Fibroblast of upper back skin (primary cell): ENCODE data around the gene ABCA4.
"Not testable (repeated sequence)": the region's sequence is repeated elsewhere in the genome, so short reads cannot be mapped to it uniquely, and the experiment has no call there.

Source experiments
- DNase-seq: peaks from one replicate; pipeline ENCODE4 v3.0.0-alpha.2; 2013

Gene ABCA4

DNA sequence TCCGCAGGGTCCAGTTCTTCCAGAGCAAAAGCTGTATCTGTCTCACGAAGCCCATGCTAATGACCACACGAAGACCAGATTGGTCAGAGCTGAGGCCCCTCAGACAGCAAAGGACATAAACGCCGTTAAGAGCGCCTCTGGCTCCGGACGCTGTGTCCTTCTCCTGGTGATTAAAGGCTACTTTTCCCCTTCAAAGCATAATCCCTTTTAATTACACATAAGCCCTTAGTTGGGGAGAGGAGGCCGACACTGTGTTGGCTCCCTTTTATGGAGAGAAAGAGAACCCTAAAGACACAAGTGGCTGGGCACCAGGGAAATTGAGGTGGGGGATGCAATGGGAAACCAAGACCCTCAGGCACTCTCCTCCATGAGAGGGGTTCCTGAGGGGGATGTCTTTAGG, at the start of gene ABCA4:
ABCA4 (minus strand) TSS at position 158 of the 400 bp plus-strand sequence; CDS start at position 55, 103 bp downstream.
- no peak for DNase-seq

DNA sequence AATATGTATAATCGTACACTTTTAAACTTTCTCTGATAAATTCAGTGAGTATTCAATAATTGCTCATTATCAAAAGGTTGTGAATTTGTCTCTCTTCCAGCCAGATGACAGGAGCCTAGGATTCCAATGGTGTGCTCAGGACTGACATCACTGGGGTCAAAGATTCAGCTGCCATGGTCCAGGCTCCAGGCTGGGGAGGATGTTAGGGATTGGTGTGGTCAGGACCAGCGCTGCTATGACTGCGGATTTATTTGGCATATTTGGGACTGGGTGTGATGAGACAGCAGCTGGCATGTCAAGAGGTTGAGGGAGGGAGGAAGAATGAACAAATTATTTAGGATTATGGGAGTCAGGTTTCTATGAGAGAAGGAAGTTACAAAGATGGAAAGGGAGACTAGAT, 48.2 kb upstream of the ABCA4 start:
- no peak for DNase-seq

DNA sequence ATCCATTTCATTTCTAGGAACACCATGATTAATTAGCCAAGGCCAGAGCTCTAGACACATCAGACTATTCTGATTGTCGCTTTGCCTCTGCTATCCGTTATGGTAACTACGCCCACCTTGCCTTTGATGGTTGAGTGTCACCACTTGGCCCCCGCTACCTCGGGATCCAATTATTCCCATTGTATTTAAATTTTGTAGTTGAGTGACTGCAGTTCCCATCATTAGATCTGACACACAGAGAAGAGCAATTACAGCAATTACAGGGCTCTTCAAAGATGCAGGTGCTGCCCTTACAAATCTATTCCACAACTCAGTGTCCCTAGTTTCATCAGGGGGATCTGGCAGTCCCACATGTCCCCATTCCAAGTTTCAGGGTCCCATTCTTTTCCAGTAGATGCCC, 44.9 kb upstream of the ABCA4 start:
- no peak for DNase-seq

DNA sequence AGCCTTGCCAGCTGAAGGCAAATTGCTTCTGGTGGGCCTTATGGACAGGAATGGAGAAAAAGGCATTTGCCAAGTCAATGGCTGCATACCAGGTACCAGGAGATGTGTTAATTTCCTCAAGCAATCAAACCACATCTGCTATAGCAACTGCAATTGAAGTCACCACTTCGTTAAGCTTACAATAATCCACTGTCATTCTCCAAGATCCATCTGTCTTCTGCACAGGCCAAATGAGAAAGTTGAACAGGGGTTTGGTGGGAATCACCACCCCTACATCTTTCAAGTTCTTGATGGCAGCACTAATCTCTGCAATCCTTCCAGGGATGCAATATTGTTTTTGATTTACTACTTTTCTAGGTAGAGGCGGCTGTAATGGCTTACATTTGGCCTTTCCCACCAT, 43.9 kb upstream of the ABCA4 start:
- DNase-seq: not testable (repeated sequence)

DNA sequence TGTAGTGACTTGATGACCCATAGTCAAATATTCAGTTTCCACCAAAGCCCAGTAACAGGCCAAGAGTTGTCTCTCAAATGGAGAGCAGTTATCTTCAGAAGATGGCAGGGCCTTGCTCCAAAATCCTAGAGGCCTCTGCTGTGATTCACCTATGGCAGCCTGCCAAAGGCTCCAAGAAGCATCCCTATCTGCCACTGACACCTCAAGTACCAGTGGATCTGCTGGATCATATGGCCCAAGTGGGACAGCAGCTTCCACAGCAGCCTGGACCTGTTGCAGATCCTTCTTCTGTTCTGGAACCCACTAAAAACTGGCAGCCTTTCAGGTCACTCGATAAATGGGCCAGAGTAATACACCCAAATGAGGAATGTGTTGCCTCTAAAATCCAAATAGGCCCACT, 43.2 kb upstream of the ABCA4 start:
- not testable (repeated sequence) for DNase-seq

DNA sequence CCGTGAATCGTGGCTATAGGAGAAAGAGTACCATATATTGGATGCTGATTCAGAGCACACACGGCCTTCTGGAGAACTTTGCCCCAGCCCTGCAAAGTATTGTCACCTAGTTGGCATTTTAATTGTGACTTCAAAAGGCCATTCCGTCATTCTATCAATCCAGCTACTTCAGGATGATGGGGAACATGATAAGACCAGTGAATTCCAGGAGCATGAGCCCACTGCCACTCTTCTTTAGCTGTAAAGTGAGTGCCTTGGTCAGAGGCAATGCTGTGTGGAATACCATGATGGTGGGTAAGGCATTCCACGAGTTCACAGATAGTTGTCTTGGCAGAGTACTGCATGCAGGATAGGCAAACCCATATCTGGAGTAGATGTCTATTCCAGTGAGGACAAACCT, 42.3 kb upstream of the ABCA4 start:
- DNase-seq: not testable (repeated sequence)

DNA sequence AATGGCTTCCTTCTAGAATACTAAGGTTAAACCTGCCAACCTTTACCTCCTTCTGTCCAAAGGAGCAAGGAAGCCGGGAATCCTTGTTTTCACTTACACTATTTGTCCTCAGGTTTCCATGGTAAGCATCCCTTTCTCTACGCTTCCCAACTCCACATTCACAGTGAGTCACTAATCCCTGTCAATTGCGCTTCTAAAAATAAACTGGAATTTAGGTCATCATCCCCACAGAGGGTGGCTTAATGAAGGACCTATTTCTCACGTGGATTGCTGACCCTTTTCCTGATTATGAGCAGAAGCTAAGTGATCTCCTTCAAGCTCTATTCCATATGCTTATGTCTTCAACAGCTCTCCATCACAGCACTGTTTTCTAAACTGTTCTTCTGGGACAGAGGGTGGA, 39.9 kb upstream of the ABCA4 start:
- DNase-seq: peak; percentile 68

DNA sequence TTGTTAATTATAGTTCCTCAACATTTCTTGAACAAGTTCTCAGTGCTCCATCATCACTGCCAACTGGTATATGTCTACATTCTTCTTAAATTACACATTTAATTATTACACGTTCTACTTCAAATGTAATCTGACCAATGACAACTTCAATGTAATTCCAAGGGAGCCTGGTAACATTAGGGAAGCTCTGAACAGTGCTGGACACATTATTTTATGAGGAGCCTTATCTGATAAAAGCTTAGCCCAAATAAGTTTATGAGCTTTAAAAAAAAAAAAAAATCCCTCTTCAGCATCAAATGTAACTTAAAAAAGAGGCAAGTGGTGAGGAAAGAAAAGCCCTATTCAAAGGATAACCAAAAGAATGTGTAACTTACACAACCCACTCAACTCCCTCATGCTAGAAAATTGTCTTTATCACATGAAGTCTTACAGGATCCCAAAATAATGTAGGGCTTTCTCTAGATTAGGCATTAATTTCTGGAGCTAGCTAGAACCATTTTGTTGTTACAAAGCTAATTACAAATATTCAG, 35.2 kb upstream of the ABCA4 start:
- DNase-seq: no peak

DNA sequence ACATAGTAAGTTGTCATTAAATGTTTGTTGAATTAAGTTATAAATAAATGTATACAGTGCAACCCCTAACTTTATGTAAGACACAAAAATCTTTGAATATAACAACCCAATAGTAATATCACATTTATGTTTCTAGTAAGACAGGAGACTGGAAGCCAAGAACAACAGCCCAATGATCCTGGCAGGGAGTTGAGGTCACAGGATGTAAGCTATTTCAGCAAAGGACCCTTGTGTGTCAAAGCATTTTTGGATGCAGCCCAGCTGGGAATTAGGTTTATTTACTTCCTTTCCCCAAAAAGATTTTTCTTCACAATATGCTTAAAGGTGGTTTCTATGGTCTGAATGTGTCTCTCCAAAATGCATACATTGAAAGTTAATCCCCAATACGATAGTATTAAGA, 34.0 kb upstream of the ABCA4 start:
- no peak for DNase-seq

DNA sequence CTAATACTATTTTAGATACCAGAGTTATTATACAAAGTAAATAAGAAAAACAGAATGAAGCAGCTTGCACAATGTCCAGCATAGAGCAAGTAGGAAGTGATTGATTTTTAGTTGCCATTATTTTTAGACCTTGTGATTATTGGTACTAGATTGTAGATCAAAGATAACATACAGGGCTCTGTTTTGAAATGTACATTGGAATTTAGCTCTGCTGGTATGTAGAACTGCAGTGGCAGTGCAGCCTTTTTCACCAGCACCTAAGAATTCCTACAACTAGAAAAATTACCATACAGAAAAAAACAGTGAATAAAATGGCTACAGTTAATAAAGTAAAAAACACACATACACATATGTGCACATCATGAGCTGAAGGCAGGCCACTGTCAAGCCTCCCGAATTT, 32.2 kb upstream of the ABCA4 start:
- DNase-seq: no peak

DNA sequence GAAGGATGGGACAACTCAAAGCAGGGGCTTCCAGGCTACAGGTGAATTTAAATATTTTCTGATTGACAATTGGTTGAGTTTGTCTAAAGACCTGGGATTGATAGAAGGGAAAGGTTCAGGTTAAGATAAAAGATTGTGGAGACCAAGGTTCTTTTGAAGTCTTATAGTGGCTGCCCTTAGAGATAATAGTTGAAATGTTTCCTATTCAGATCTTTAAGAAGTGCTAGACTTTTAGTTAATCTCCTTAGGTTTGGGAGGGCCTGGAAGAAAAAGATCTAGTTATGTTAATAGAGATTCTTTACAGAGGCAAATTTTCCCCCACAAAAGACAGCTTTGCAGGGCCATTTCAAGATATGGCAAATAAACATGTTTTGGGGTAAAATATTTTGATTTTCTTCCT, 28.2 kb upstream of the ABCA4 start:
- not testable (repeated sequence) for DNase-seq

DNA sequence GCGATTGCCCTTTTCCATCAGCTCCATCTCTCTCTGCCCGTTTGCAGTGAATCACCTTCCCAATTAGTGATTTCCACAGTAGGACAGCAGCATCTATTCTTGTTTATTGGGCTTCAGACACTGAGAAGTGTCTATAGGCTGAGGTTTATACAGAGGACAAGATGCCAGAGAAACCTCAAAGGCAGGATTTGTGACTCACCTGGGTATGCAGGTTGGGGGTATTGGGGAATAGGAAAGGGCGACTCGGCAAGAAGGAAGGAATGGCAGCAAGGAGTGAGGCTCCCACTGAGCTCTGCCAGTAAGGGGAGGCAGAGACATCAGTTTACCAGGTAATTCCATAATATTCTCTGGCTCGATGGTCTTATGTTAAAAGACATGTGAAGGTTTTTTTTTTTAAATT, 25.3 kb upstream of the ABCA4 start:
- DNase-seq: no peak

DNA sequence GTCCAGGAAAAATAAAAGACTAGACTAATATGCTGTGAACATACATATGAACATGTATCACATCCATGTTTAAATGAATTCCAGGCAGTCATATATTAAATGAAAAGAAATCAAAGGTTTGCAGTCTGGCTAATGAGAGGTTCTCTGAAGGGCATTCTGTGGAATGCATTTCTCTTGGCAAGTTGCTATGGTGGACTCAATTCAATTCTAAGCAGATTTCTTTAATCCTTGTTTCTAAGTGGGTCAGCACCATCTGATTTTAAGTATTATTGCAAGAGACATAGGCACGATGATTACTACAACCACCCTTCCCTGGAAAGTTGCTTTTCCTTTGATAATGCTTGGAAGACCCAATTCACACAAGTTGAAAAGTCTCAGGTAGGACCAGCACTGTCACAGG, 23.9 kb upstream of the ABCA4 start:
- no peak for DNase-seq

DNA sequence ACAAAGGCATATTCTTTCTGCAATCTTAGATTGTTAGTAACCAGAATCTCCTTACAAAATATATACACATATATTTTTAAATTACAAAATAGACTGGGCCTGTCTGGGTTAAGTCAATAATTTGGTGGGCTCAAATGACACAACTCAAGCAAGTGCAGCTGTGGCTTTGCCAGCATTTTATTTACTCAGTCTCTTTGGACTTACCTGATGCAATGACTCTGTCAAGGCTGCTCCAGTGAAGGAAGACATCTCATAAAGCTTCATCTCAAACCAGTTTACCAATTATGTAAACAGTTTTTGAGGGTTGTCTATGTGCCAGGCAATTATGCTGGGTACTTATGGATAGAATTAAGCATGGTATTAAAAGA, 22.8 kb upstream of the ABCA4 start:
- no peak for DNase-seq

DNA sequence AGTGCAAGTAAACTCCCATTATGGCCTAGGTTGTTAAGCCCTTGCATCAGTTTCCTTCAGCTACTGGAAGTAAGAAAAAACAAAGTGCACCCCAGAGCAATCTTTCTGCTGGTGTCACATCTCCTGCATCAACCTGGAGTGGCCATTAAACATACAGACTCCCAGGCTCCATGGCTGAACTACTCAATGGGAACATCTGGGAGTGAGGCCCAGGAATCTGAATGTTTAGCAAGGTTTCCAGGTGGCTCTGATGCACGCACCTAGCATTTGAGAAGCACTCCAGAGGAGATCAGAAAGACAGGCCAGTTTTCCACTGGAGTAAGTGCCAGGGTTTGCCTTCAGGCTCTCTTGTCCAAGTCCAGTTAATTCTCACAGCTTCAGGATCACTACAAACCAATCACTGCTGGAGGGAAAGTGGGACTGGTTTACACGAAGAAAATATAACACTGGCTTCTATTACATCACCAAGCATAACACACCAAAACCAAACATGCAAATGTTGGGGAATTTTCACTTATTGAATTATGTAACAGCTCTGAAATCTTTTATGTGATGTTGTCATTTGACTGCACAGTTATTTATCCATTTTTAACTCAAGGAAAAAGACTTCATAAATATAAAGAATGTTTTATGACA, 22.3 kb upstream of the ABCA4 start:
- DNase-seq: no peak

DNA sequence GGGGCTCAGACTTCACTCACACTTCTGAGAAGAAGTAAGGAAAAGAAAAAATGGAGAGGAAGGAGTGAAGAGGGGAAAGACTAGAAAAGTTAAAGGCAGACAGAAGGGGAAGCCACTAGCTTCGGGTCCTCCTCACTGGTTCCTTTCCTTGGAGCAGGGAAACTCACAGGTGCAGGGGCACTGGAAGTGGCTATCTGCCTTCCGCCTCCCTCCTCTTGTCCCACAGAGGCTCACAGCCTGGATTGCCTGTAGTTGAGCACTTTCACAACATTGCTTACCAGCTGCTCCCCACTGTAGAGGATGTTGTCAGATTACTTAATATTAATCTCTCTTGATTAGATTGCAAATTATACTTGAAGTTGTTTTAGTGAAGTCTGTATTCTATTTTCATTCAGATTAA, 21.6 kb upstream of the ABCA4 start:
- DNase-seq: no peak

DNA sequence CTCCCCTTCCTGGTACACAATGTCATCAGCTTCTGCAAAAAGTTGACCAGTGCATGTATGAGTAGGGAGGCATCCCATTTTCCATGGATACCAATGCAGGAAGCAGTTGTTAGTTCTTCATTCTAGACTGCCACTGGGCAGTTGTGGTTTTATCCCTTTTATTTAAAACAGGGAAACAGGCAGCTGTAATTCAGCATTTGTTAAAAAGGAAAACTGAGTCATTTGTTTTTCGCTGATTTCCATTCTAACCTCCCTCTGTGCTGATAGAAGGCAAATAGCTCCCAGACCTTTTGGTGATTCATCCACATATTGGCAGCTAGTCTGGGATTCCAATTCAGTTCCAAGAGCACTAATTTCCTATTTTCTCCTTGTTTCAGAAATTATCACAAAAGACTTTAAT, 21.1 kb upstream of the ABCA4 start:
- peak; percentile 73 for DNase-seq

DNA sequence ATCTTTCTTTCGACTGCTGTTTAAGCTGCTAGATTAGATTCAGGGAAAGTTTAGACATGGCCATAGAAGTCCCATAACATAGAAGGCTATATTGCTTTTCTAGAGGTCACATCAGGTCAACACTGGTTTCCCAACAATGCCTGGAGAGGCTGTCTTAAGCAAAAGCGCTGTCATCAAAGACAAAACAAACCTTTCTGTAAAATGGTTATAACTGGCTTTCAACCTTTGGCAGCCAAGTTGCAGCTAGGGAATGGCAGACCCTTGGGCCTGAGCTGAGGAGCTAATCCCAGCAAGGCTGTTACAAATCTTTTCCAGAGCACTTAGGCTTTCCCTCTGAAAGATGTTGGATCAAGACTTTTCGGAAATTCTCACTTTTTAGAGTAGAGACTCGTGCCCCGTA, 11.2 kb upstream of the ABCA4 start:
- DNase-seq: no peak

DNA sequence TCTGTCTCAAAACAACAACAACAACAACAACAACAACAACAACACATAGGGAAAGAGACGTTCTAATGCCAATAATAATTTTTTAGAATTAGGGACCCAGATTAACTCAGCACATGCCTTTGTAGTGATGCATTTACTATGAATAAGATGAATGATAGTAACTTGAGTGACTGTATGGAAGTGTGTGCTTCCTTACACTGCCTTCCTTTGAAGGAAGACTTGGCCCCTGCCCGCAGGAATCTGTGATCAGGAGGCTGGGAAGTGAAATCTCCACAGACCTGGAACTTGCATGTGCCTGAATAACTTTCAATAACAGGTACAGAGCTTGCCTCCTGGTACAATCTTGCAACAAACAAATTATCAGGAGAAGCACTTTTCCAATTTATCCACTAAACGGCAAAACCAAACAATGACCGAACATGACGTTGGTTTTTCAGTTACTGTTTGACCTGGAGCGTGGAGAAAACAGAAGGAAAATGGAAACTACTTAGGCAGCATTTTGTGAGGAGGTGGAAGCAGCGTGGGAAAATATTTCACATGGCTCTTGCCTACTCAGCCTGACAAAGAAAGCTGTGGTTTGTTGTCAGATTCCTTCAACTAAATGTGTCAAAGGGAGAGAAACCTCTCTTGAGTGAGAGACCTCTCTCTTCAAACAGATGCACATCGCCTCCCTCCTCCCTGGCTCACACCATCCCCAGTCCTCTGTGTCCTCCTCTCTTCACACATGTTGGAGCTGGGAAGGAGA, 10.1 kb upstream of the ABCA4 start:
- DNase-seq: peak; percentile 42

DNA sequence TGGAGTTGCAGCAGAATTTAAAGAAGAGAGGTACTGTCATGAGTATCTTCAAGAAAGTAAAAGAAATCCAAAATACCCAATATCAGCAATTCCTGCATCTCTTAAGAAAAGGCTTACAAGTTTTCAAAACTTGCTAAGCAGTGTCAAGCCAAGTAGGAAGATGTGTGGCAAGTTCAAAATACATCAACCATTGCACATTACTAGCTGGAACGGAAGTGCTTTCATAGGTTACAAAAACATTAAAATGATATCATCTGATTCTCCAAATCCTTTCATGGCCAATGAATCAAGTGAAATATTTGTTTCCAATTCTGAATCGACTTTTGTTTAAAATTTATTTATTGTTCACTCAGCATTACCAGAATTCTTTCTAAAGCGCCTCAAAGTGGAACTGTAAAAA, 5.7 kb upstream of the ABCA4 start:
- DNase-seq: no peak

DNA sequence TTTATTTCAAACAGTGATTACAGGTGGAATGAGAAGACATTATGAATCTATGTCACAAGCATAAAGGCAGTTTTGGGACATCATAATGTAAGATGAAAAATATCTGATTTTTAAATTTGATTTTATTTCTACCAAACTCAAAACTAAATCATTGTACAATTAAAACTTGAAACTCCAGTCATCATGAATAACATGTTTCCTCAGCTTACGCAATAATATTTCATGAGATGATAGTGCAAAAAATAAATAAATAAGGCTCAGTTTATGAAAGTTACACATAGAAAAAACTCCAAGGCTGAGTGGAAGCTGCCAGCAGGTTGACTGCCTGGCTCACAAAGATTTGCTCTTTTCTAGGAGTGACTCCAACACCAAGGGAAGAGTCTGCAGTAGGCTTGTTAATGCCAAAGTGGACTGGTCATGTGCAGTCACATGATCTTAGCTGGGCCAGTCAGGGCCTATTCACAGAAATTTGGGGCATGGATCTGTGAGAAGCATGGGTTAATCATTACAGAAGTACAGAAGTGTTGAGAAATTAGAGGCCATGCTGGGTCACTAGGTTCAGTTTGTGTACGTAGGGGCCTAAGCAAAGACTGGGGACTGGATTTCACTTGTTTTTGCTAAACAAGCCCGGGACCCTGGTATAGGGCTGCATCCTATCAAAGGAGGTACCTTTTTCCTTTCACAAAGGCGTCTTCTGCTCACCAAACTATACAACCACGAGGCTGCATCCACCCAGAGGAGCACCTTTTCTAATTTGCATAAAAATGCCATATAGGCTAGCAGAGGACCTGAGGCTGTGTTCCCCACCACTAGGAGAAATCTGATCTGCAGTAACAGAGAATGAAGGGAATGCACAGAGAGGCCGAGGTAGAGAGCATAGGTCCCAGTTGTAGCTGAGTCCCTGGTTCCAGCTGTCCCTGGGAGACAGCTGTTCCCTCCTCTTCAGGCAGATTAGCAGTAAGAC, 4.9 kb upstream of the ABCA4 start:
- no peak for DNase-seq

DNA sequence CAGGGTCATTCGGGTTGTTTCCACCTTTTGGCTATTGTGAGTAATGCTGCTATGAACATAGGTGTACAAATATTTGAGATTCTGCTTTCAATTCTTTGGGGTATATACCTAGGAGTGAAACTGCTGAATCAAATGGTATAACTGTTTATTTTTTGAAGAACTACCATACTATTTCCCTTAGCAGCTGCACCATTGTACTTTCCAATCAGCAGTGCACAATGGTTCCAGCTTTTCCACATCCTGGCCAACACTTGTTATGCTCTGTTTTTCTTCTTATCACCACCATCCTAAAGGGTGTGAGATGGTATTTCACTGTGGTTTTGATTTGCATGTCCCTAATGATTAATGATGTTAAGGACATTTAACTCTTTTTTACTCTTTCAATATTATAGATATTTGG, 3.6 kb upstream of the ABCA4 start:
- no peak for DNase-seq

DNA sequence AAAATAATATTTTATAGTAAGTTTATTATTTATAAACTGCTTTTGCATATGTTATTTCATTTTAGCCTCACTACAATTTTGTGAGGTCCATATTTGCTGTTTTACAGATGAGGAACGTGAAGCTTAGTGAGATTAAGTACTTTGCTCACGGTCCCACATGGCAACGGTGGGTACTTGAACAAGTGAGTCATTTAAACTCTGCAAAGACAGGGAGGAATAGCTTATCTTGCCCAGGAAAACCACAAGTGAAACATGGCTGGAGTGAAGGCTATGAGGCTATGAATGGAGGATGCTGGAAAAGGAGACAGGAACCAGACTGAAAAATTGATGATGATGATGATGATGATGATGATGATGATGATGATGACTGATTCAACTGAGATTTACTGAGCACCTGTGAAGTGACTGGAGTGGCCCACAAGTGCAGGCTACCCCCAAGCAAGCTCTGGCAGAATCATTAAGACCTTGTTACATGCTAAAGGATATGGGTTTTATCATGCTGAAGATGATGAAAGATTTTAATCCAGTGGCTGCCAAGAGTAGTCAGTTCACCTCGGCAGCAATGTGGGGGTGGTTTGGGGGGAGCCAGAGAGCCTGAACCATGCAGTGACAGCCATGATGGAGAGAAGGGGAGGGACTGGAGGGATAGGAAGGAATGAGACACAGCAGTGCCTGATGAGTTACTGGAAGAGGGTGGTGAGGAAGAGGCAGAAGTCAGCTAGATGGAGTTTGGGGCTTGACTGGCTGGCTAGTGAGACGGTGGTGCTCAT, 1.4 kb upstream of the ABCA4 start:
- no peak for DNase-seq
